Lower leg skin (tissue), 4 donors: Measurements from ENCODE around the gene CCK. TPM values are rescaled to one million over a fixed set of nuclear protein-coding genes. Genes with fewer than 3 reads are reported as not detected.
"Not testable (repeated sequence)": the region's sequence is repeated elsewhere in the genome, so short reads cannot be mapped to it uniquely, and the experiment has no call there.

Source experiments
- DNase-seq, 2 donors: peaks; one replicate each; pipeline ENCODE4 v3.0.0-alpha.2; 2019; ENCODE audit warnings: low spot score in 2 of 2
- H3K4me3 ChIP-seq: fragments of 200-600 bp; sonication (generic); 2 replicates; pipeline ENCODE4 v1.5.1; 2017; ENCODE audit warnings: mild to moderate bottlenecking, low read depth; ENCODE audit not compliant: poor library complexity, severe bottlenecking
- POLR2A ChIP-seq, 2 donors: fragments of 450-650 bp; IDR thresholded peaks; one replicate each; pipeline ENCODE4 v1.6.1; 2016 to 2017; ENCODE audit warnings: antibody characterized with exemption in 2 of 2, mild to moderate bottlenecking in 1 of 2, moderate library complexity in 1 of 2
- WGBS, 2 donors: methylation state at CpG; one replicate each; pipeline ENCODE4 v1.1.5; 2018; 5-methylcytosine and 5-hydroxymethylcytosine counted together
- intact Hi-C: fragments of 100-400 bp; cut with DNase I; formaldehyde crosslinking; loops from one replicate; pipeline ENCODE4 v1.15.0; 2023; ENCODE audit warnings: low total_unique reads
- total RNA-seq, 4 donors: library from RNA; depleted of rRNA; stranded (reverse); fragments of >200 nt; gene quantifications; one replicate each; pipeline ENCODE4 v1.1.0, GENCODE V29; 2016
- TF ChIP-seq, protein P1 (sequence below), 3 donors: fragments of 450-650 bp; IDR thresholded peaks; one replicate each; pipeline ENCODE4 v1.5.1; 2016; ENCODE audit warnings: antibody characterized with exemption in 3 of 3, mild to moderate bottlenecking in 3 of 3, moderate library complexity in 2 of 3

Gene CCK
- total RNA-seq, 4 donors from 2014 or later, result 0.91 TPM; not detected in 3

GRCh38 chr3:42290966-42291714 is 25.2 kb upstream of the CCK start:
- no peak overlapping the region for H3K4me3 ChIP-seq
- no peak for DNase-seq
- 84 to 89% methylated on average over 5 of the region's 5 CpGs for WGBS, 2 donors
- intact Hi-C loops, result no loop called here
- TF ChIP-seq POLR2A (IDR thresholded peaks at IDR 0.05), result no peak
- TF ChIP-seq, protein P1, sequence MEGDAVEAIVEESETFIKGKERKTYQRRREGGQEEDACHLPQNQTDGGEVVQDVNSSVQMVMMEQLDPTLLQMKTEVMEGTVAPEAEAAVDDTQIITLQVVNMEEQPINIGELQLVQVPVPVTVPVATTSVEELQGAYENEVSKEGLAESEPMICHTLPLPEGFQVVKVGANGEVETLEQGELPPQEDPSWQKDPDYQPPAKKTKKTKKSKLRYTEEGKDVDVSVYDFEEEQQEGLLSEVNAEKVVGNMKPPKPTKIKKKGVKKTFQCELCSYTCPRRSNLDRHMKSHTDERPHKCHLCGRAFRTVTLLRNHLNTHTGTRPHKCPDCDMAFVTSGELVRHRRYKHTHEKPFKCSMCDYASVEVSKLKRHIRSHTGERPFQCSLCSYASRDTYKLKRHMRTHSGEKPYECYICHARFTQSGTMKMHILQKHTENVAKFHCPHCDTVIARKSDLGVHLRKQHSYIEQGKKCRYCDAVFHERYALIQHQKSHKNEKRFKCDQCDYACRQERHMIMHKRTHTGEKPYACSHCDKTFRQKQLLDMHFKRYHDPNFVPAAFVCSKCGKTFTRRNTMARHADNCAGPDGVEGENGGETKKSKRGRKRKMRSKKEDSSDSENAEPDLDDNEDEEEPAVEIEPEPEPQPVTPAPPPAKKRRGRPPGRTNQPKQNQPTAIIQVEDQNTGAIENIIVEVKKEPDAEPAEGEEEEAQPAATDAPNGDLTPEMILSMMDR (IDR thresholded peaks at IDR 0.05), result no peak

- TF ChIP-seq, protein P1 (IDR thresholded peaks at IDR 0.05), result no peak
- no peak for TF ChIP-seq POLR2A (IDR thresholded peaks at IDR 0.05)
- intact Hi-C loops, result no loop called here
- no peak for DNase-seq
- no peak overlapping the region for H3K4me3 ChIP-seq
- 0 to 9% methylated on average over 1 of the region's 1 CpG for WGBS, 2 donors
Measured at GRCh38 chr3:42289026-42289425, 23.0 kb upstream of the CCK start.

GRCh38 chr3:42288385-42288784 is 22.4 kb upstream of the CCK start:
- H3K4me3 ChIP-seq, result no peak overlapping the region
- DNase-seq, result no peak
- intact Hi-C loops, result no loop called here
- TF ChIP-seq, protein P1 (IDR thresholded peaks at IDR 0.05), result no peak
- no peak for TF ChIP-seq POLR2A (IDR thresholded peaks at IDR 0.05)
- 48 to 65% methylated on average over 2 of the region's 2 CpGs for WGBS, 2 donors

GRCh38 chr3:42287423-42287822 is 21.4 kb upstream of the CCK start:
- intact Hi-C loops, H3K4me3 ChIP-seq, DNase-seq: not testable (repeated sequence)
- WGBS, 2 donors, result 84 to 85% methylated on average over 8 of the region's 8 CpGs

DNA sequence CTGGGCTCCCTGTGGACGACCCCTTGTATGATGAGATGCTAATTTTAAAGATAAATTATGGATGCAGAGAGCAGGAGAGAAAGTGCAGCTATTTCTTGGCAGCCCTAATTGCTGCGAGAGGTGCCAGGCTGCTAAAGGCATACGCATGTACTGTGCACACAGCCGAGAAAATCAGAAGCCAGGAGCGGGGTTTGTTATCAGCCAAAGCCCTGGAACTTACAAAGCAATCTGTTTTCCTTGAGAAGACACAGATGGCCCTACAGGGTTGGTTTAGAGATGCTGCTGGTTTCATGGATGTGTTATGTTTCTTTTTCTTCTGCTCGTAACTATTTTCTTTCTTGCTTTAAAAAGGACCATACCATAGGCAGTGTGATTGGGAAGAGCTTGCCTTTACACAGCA is 11.7 kb upstream of the CCK start:
- intact Hi-C loops, result no loop called here
- 76% methylated on average over 6 of the region's 6 CpGs for WGBS, 2 donors
- TF ChIP-seq, protein P1 (IDR thresholded peaks at IDR 0.05), result no peak
- TF ChIP-seq POLR2A (IDR thresholded peaks at IDR 0.05), result no peak
- no peak overlapping the region for H3K4me3 ChIP-seq
- no peak for DNase-seq

GRCh38 chr3:42276141-42277132 is 10.5 kb upstream of the CCK start:
- WGBS, 2 donors, result 70 to 82% methylated on average over 3 of the region's 3 CpGs
- H3K4me3 ChIP-seq, result no peak overlapping the region
- TF ChIP-seq, protein P1 (IDR thresholded peaks at IDR 0.05), result no peak
- TF ChIP-seq POLR2A (IDR thresholded peaks at IDR 0.05), result no peak
- intact Hi-C loops, result no loop called here
- no peak for DNase-seq
